ENCODE measurements around the gene ECD.

The ECD gene

GRCh38 chr10:73095481-73096021 lies 72.3 kb downstream of the ECD start:
- H3K4me3 ChIP-seq (ENCODE audit: low read length): peak overlapping the region; percentile 90

GRCh38 chr10:73094986-73095480 lies 72.8 kb downstream of the ECD start:
- H3K4me1 ChIP-seq (ENCODE audit: control insufficient read depth, low read depth, low read length): peaks cover 15% of the 10 kb centered on the region
- no peaks in the 10 kb centered on the region for H3K36me3 ChIP-seq (ENCODE audit: control insufficient read depth, low read depth, low read length)
- no peaks in the 10 kb centered on the region for H3K9me3 ChIP-seq (ENCODE audit: control insufficient read depth, low read depth, low read length)
- peak overlapping the region; percentile 77 for H3K9ac ChIP-seq (ENCODE audit: low read length)
- no peaks in the 10 kb centered on the region for H3K27me3 ChIP-seq (ENCODE audit: control insufficient read depth, insufficient read depth, low read length)
- no peak overlapping the region for H3K27ac ChIP-seq (ENCODE audit: low read length)
- H3K4me3 ChIP-seq (ENCODE audit: low read length): peak overlapping the region; percentile 90

More at GRCh38 chr10:73095481-73096021, 72.3 kb downstream of the ECD start:
- Histone ChIP-seq H3K9ac (ENCODE audit: low read length) (peak overlapping the region; percentile 77), H3K36me3 (ENCODE audit: control insufficient read depth, low read depth, low read length) (no peaks in the 10 kb centered on the region), H3K4me1 (ENCODE audit: control insufficient read depth, low read depth, low read length) (peaks cover 15% of the 10 kb centered on the region), H3K27me3 (ENCODE audit: control insufficient read depth, insufficient read depth, low read length) (no peaks in the 10 kb centered on the region), H3K9me3 (ENCODE audit: control insufficient read depth, low read depth, low read length) (no peaks in the 10 kb centered on the region), H3K27ac (ENCODE audit: low read length) (peak overlapping the region; percentile 34)

- no peak overlapping the region for H3K9ac ChIP-seq (ENCODE audit: low read length)
These were observed 73.6 kb downstream of the ECD start for GRCh38 chr10:73093922-73094850.

GRCh38 chr10:73092830-73093229 lies 75.0 kb downstream of the ECD start:
- H3K4me1 ChIP-seq (ENCODE audit: control insufficient read depth, low read depth, low read length): peaks cover 15% of the 10 kb centered on the region
- no peak overlapping the region for H3K4me3 ChIP-seq (ENCODE audit: low read length)
- H3K9me3 ChIP-seq (ENCODE audit: control insufficient read depth, low read depth, low read length): no peaks in the 10 kb centered on the region
- no peaks in the 10 kb centered on the region for H3K27me3 ChIP-seq (ENCODE audit: control insufficient read depth, insufficient read depth, low read length)
- no peaks in the 10 kb centered on the region for H3K36me3 ChIP-seq (ENCODE audit: control insufficient read depth, low read depth, low read length)
- no peak overlapping the region for H3K9ac ChIP-seq (ENCODE audit: low read length)
- no peak overlapping the region for H3K27ac ChIP-seq (ENCODE audit: low read length)

More at GRCh38 chr10:73093922-73094850, 73.6 kb downstream of the ECD start:
- Histone ChIP-seq H3K4me1 (ENCODE audit: control insufficient read depth, low read depth, low read length) (peaks cover 15% of the 10 kb centered on the region), H3K4me3 (ENCODE audit: low read length) (peak overlapping the region; percentile 90), H3K27me3 (ENCODE audit: control insufficient read depth, insufficient read depth, low read length) (no peaks in the 10 kb centered on the region), H3K27ac (ENCODE audit: low read length) (no peak overlapping the region), H3K9me3 (ENCODE audit: control insufficient read depth, low read depth, low read length) (no peaks in the 10 kb centered on the region), H3K36me3 (ENCODE audit: control insufficient read depth, low read depth, low read length) (no peaks in the 10 kb centered on the region)

GRCh38 chr10:73088304-73088703 lies 79.5 kb downstream of the ECD start:
- H3K4me1 ChIP-seq (ENCODE audit: control insufficient read depth, low read depth, low read length): no peaks in the 10 kb centered on the region
- no peaks in the 10 kb centered on the region for H3K9me3 ChIP-seq (ENCODE audit: control insufficient read depth, low read depth, low read length)
- H3K27me3 ChIP-seq (ENCODE audit: control insufficient read depth, insufficient read depth, low read length): no peaks in the 10 kb centered on the region
- H3K27ac ChIP-seq (ENCODE audit: low read length): no peak overlapping the region
- no peak overlapping the region for H3K4me3 ChIP-seq (ENCODE audit: low read length)
- H3K9ac ChIP-seq (ENCODE audit: low read length): no peak overlapping the region
- no peaks in the 10 kb centered on the region for H3K36me3 ChIP-seq (ENCODE audit: control insufficient read depth, low read depth, low read length)

- H3K4me1 ChIP-seq (ENCODE audit: control insufficient read depth, low read depth, low read length): no peaks in the 10 kb centered on the region
- H3K27me3 ChIP-seq (ENCODE audit: control insufficient read depth, insufficient read depth, low read length): no peaks in the 10 kb centered on the region
- H3K27ac ChIP-seq (ENCODE audit: low read length): no peak overlapping the region
- H3K9ac ChIP-seq (ENCODE audit: low read length): no peak overlapping the region
- H3K36me3 ChIP-seq (ENCODE audit: control insufficient read depth, low read depth, low read length): no peaks in the 10 kb centered on the region
- no peaks in the 10 kb centered on the region for H3K9me3 ChIP-seq (ENCODE audit: control insufficient read depth, low read depth, low read length)
- H3K4me3 ChIP-seq (ENCODE audit: low read length): no peak overlapping the region
These were observed 81.0 kb downstream of the ECD start for GRCh38 chr10:73086816-73087215.

GRCh38 chr10:73084209-73084608 lies 83.6 kb downstream of the ECD start:
- H3K4me3 ChIP-seq (ENCODE audit: low read length): no peak overlapping the region
- H3K27me3 ChIP-seq (ENCODE audit: control insufficient read depth, insufficient read depth, low read length): no peaks in the 10 kb centered on the region
- no peak overlapping the region for H3K27ac ChIP-seq (ENCODE audit: low read length)
- H3K4me1 ChIP-seq (ENCODE audit: control insufficient read depth, low read depth, low read length): no peaks in the 10 kb centered on the region
- no peaks in the 10 kb centered on the region for H3K9me3 ChIP-seq (ENCODE audit: control insufficient read depth, low read depth, low read length)
- H3K9ac ChIP-seq (ENCODE audit: low read length): no peak overlapping the region
- no peaks in the 10 kb centered on the region for H3K36me3 ChIP-seq (ENCODE audit: control insufficient read depth, low read depth, low read length)

All from iPS-18a (cell line).